Fibroblast of lung (primary cell): ENCODE results near the gene CFAP77. TPM values are rescaled to one million over a fixed set of nuclear protein-coding genes. Genes with fewer than 3 reads are reported as not detected.

Experiments
- DNase-seq, 2 donors: peaks; one replicate each; pipeline versions ENCODE4 v3.0.0 to v3.0.0-alpha.2; 2010; ENCODE audit warnings: low read depth in 2 of 2
- H2AFZ ChIP-seq: 2 replicates; pipeline ENCODE4 v1.5.1; 2012; ENCODE audit warnings: low read length, control low read depth, inconsistent platforms
- H3K27ac ChIP-seq: 2 replicates; pipeline ENCODE4 v1.5.1; 2011; ENCODE audit warnings: low read length, control low read depth; ENCODE audit not compliant: insufficient read depth
- H3K27me3 ChIP-seq: 2 replicates; pipeline ENCODE4 v1.5.1; 2011; ENCODE audit warnings: mild to moderate bottlenecking, low read length; ENCODE audit not compliant: control insufficient read depth, insufficient read depth
- H3K36me3 ChIP-seq: 2 replicates; pipeline ENCODE4 v1.5.1; 2011; ENCODE audit warnings: low read length; ENCODE audit not compliant: control insufficient read depth, insufficient read depth
- H3K4me1 ChIP-seq: 2 replicates; pipeline ENCODE4 v1.5.1; 2011; ENCODE audit warnings: low read length; ENCODE audit not compliant: control insufficient read depth, insufficient read depth; ENCODE audit errors: extremely low read depth
- H3K4me2 ChIP-seq: 2 replicates; pipeline ENCODE4 v1.5.1; 2011; ENCODE audit warnings: low read length, control low read depth; ENCODE audit not compliant: insufficient read depth; ENCODE audit errors: extremely low read depth
- H3K4me3 ChIP-seq, 4 experiments: fragments of 200-600 bp in 1 of 4; sonication (generic) in 1 of 4; replicated peaks in 1 of 4; 2 replicates each; pipeline ENCODE4 v1.5.1; 2011 to 2016; ENCODE audit warnings: low read length in 4 of 4, low read depth in 3 of 4, mild to moderate bottlenecking in 3 of 4, control low read depth in 2 of 4, inconsistent platforms in 1 of 4, mixed read lengths in 1 of 4; ENCODE audit not compliant: insufficient read depth in 1 of 4; ENCODE audit errors: control extremely low read depth in 1 of 4
- H3K79me2 ChIP-seq: 2 replicates; pipeline ENCODE4 v1.5.1; 2012; ENCODE audit warnings: mild to moderate bottlenecking, low read length, inconsistent platforms; ENCODE audit not compliant: control insufficient read depth, insufficient read depth
- H3K9ac ChIP-seq: 2 replicates; pipeline ENCODE4 v1.5.1; 2011; ENCODE audit warnings: mild to moderate bottlenecking, low read length, control low read depth; ENCODE audit not compliant: insufficient read depth
- H3K9me3 ChIP-seq: 2 replicates; pipeline ENCODE4 v1.5.1; 2012; ENCODE audit warnings: low read depth, low read length; ENCODE audit not compliant: control insufficient read depth, insufficient read depth
- H4K20me1 ChIP-seq: 2 replicates; pipeline ENCODE4 v1.5.1; 2011; ENCODE audit warnings: low read length; ENCODE audit not compliant: control insufficient read depth, insufficient read depth; ENCODE audit errors: extremely low read depth
- EZH2 ChIP-seq: IDR thresholded peaks from 2 replicates; pipeline ENCODE4 v1.5.1; 2012; ENCODE audit warnings: low read length, control low read depth, mild to moderate bottlenecking; ENCODE audit errors: missing control alignments
- polyA plus RNA-seq, 2 donors: library from polyadenylated mRNA; depleted of rRNA in 1 of 2; stranded (reverse) in 1 of 2; unstranded in 1 of 2; fragments of >200 nt; gene quantifications; 2 replicates each; pipeline ENCODE4 v1.2.1, GENCODE V29; 2011 to 2012; ENCODE audit warnings: missing spikeins in 1 of 2
- total RNA-seq: library from RNA; depleted of rRNA; stranded (reverse); fragments of >200 nt; gene quantifications from 2 replicates; pipeline ENCODE4 v1.2.1, GENCODE V29; 2014
- TF ChIP-seq, protein P1 (sequence below), 2 donors: IDR thresholded peaks in 1 of 2; conservative IDR thresholded peaks in 1 of 2; 1 replicate in 1 of 2; 2 replicates in 1 of 2; pipeline ENCODE4 v1.5.1; 2011 to 2012; ENCODE audit warnings: low read length in 2 of 2, control low read depth in 1 of 2, inconsistent platforms in 1 of 2, low read depth in 1 of 2, mild to moderate bottlenecking in 1 of 2

CFAP77 gene
- total and polyA plus RNA-seq, 2 donors (not counting 1 experiment from before 2014, with no cell fraction given): not detected

DNA sequence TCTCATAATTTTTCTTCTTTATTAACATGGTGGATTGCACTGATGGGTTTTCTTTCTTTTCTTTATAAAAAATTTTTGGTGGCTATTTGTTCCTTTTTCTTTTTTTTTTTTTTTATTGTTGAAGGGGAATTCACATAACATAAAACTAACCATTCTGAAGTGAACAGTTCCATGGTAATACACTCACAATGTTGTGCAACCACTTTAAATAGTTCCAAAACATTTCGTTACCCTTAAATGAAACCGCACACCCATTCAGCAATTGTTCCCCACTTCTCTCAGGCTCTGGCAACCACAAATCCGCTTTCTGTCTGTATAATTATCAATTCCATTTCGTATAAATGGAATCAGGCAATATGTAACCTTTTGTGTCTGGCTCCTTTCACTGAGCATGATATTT is 43.5 kb upstream of the CFAP77 start:
- no peak for TF ChIP-seq EZH2
- TF ChIP-seq, protein P1, sequence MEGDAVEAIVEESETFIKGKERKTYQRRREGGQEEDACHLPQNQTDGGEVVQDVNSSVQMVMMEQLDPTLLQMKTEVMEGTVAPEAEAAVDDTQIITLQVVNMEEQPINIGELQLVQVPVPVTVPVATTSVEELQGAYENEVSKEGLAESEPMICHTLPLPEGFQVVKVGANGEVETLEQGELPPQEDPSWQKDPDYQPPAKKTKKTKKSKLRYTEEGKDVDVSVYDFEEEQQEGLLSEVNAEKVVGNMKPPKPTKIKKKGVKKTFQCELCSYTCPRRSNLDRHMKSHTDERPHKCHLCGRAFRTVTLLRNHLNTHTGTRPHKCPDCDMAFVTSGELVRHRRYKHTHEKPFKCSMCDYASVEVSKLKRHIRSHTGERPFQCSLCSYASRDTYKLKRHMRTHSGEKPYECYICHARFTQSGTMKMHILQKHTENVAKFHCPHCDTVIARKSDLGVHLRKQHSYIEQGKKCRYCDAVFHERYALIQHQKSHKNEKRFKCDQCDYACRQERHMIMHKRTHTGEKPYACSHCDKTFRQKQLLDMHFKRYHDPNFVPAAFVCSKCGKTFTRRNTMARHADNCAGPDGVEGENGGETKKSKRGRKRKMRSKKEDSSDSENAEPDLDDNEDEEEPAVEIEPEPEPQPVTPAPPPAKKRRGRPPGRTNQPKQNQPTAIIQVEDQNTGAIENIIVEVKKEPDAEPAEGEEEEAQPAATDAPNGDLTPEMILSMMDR (conservative IDR thresholded peaks at IDR 0.05 in 1 of 2, IDR thresholded peaks at IDR 0.05 in 1 of 2; ENCODE audit: low read depth in 1 of 2, low read length in 2 of 2): no peak
- Histone ChIP-seq H3K4me2 (no peak overlapping the region), H3K9ac (no peak overlapping the region), H3K27ac (no peak overlapping the region), H3K27me3 (no peaks in the 10 kb centered on the region), H4K20me1 (no peaks in the 10 kb centered on the region), H2AFZ (no peak overlapping the region), H3K9me3 (no peaks in the 10 kb centered on the region), H3K4me3 (no peak overlapping the region), H3K36me3 (no peaks in the 10 kb centered on the region), H3K79me2 (no peaks in the 10 kb centered on the region), H3K4me1 (no peaks in the 10 kb centered on the region)
- DNase-seq: no peak

DNA sequence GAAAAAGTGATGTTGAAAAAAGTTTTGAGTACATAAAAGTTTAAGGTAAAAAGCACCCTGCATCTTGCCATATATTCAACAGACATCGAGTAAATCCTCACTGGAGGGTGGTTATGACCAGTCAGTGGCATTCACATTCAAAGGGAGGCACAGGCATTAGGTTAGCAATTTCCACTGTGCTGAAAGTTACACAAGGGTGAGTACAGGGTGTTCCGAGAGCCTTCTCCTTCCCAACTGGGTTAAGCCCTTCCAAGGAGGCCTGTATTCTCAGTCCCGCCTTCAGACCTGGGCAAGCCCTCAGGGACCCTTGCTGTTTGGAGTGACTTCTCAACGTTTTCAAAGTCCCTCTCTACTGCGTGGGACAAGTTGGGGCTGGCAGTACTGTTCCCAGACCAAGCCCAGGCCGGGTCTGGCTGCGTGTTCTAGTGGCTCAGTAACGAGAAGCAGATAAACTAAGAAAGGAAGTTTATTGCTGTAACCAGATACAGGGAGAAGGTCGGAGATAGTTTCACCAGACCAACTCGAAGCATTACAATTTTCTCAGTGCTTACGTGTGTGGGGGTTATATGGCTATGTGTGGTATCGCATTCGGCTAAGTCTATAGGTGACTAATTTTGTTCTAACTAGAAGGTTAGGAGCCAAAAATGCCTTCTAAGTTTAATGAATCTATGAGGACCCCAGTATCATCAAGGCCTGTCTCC is 42.2 kb upstream of the CFAP77 start:
- H3K9ac ChIP-seq: no peak overlapping the region
- no peaks in the 10 kb centered on the region for H3K9me3 ChIP-seq
- no peaks in the 10 kb centered on the region for H3K27me3 ChIP-seq
- no peaks in the 10 kb centered on the region for H4K20me1 ChIP-seq
- DNase-seq: no peak
- no peak overlapping the region for H3K27ac ChIP-seq
- no peaks in the 10 kb centered on the region for H3K36me3 ChIP-seq
- TF ChIP-seq, protein P1 (conservative IDR thresholded peaks at IDR 0.05 in 1 of 2, IDR thresholded peaks at IDR 0.05 in 1 of 2; ENCODE audit: low read depth in 1 of 2, low read length in 2 of 2): no peak
- TF ChIP-seq EZH2: no peak
- H3K79me2 ChIP-seq: no peaks in the 10 kb centered on the region
- H2AFZ ChIP-seq: no peak overlapping the region
- H3K4me2 ChIP-seq: no peak overlapping the region
- no peak overlapping the region for H3K4me3 ChIP-seq
- H3K4me1 ChIP-seq: no peaks in the 10 kb centered on the region

DNA sequence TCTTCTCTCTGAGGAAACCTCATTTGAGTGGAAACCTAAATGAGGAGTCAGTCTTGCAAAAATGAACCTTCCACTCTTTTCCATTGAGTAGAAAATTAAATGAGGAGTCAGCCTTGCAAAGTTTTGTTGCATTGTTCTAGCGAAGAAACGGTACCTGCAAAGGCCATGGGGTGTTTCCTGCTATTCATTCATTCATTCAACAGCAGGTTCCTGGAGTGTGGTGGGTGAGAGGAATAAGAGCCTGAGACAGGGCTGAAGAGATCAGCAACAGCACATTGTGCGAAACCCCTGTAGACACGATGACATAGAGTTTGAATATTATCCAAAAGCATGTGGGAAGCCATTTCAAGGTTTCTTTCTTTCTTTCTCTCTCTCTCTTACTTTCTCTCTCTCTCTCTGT is 40.6 kb upstream of the CFAP77 start:
- no peak for TF ChIP-seq EZH2
- TF ChIP-seq, protein P1 (conservative IDR thresholded peaks at IDR 0.05 in 1 of 2, IDR thresholded peaks at IDR 0.05 in 1 of 2; ENCODE audit: low read depth in 1 of 2, low read length in 2 of 2): no peak

More for the DNA sequence above, 40.6 kb upstream of the CFAP77 start:
- Histone ChIP-seq H3K9me3 (no peaks in the 10 kb centered on the region), H3K36me3 (no peaks in the 10 kb centered on the region), H4K20me1 (no peaks in the 10 kb centered on the region), H3K79me2 (no peaks in the 10 kb centered on the region), H3K9ac (no peak overlapping the region), H3K27ac (no peak overlapping the region), H3K4me1 (no peaks in the 10 kb centered on the region), H3K4me2 (no peak overlapping the region), H2AFZ (no peak overlapping the region), H3K27me3 (no peaks in the 10 kb centered on the region), H3K4me3 (no peak overlapping the region)
- no peak for DNase-seq
